ENCODE measurements around the gene TRIP11.

TRIP11 gene

DNA sequence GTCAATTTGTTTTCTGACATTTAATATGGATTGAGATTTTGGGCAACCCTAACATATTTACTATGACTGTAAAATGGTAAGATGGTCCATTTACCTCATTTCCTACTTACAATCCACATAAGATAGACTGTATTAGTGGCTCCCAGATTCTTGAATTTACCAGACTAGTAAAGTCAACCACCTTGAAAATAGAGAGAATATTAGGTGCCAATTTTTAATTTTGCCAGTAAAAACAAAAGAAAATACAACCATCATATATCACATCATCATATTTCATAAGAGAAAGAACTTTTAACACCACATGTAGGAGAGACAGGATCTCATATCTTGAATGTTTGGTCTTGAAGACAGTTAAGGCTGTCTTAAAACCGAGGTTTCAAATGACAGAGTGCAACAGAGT is 84.7 kb downstream of the TRIP11 start:
- DNase-seq (ENCODE audit: low spot score): no peak

DNA sequence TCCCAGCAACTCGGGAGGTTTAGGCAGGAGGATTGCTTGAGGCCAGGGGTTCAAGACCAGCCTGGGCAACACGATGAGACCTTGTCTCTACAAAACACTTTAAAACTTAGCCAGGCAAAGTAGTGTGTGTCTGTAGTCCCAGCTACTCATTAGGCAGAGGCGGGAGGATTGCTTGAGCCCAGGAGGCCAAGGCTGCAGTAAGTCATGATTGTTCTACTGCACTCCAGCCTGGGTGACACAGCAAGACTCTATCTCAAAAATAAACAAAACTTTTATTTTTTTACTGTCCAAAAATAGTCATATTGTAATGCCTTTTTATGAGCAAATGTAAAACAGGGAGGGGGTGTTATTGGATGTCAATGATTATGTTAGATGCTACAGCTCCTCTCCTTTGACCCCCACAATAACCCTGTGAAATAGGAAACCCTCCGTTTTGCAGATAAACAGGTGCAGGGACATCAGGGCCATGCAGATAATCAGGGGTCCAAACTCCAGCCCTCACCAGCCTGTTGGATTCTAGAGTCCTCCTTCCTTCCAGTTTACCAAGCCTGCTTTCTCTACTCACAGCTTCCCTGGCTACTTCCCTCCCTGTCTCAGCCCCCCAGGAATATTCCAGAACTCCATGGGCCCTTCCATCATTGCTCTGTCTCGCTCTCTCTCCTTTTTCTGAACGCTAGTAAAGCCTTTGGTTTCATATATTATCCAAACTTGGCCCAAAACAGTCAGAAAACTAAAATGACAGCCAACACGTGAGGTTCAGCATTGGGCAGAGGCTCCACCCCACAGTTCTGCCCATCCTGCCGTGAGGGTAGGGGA is 86.5 kb downstream of the TRIP11 start:
- no peak for DNase-seq (ENCODE audit: low spot score)

DNA sequence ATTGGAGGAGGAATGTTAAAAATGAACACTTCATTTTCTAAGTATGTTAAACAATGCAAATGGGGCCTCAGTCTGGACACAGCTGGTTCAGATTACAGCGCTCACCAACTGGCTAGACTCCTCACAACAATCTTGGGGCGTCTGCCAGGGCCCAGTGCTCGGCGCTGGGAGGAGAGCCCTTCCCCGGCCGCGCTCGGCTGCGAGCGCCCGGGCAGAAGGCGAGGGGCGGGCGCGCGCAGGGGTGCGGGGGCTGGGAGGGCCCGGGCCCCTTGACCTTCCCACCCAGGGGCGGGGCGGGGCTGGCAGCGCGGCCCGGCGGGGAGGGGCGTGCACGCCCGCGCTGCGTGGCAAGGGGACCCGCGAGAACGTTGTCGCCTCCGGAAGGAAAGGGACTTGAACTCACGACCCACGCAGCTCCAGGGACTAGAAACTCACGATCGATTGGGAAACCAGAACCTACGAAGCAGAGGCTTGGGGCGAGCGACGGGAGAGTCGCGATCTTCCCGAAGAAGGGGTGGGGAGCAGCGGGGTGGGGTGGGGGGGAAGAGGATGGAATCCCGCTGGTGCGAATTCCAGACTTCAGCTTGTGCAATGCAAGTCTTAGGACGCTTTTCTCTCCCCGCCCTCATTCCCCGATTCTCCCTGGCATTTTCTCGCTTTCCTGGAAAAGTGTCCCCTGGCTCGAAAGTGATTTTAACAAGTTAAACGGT is 92.2 kb downstream of the TRIP11 start, which contains the start of gene FBLN5:
FBLN5 (minus strand) TSS at position 220 of the 710 bp plus-strand sequence. CDS start 465 bp downstream, outside the sequence.
- DNase-seq (ENCODE audit: low spot score): no peak

DNA sequence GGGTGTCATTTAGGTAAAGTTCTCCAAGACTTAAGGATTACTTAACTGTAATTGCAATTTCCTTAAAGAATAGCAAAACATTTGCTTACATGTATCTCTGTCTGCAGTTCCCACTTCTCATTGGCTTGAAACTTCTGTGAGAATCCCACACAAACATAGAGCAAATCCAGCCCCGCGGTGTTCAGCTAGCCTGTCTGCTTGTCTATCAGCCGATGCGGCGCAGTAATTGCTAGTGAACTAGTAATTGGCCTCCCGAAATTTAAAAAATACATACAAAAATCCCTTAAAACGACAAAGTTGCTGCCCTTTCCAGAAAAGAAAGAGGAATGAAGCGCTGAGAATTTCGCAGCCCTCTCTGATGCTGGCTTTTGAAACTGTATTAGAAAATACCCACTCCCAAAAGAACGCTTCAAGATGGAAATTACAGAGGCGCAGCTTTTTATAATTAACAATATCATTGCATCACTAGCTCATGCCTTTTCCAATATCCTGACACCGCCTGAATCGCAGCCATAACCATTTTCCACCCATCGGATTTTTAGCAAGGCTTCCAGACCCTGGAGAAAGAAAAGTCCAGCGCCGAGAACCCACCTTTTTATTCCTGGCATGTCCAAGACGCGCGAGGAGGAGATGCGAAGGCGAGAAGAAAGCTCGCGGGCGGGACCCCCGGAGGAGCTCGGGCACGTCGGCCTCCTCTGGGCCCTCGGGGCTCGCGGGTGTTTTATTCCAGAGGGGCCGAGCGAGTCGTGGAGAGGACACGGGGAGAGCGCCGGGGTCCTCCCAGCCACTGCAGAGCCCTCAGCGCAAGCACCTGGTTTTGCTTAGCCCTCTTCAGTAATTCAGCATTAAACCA is 93.0 kb downstream of the TRIP11 start:
- DNase-seq (ENCODE audit: low spot score): no peak

DNA sequence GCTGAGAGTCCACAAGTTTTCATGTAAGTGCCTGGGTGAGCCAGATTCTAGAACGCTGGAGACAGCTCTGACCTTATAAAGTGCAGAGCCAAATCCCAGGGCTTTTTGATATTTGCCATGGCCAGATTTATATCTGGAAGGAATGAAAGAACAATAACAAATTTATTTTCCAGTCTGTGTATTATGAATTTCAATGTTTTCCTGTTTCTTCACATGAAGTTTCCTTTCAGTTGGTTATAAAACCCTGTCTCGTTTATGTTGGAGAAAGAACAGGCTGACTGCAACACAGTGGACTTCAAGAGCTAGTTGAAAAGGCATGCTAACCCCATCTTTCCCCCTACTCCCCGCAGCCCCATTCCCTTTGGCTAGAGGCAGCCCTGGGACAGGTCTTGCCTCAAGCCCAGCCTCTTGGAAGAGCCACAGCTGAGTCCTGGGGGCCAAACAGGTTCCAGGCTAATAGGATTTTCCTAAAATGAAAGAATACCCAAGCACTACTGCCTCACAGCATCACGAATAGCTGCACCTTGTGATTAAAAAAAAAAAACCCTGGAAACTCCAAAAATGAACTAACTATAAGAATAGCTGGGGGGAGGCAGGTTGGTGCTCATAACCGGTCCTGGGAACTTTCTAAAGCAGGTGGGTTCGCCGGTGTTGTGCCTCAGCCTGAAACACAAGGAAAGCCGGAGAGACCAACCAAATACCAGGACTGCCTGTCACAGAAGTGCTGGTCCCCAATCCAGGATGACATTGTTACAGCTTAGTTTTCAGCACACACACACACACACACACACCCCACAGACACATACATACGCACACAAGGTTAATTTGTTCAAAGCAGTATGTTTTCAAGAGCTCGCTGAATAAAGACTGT is 93.9 kb downstream of the TRIP11 start:
- no peak for DNase-seq (ENCODE audit: low spot score)

DNA sequence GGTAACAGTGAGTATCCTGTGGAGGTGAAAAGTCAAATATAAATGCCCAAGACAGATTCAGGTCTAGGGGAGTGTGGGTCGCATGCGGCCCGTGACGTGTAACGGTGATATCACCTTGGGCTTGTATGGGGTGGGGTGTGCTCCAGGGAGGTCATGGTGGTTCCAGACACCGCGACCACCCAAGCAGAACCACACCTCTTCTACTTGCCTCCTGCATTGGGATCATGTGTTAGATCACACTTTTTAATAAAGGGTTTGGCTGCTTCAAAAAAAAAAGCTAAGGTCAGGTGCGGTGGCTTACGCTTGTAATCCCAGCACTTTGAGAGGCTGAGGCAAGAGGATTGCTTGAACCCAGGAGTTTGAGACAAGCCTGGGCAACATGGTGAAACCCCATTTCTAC is 96.9 kb downstream of the TRIP11 start:
- DNase-seq (ENCODE audit: low spot score): no peak

DNA sequence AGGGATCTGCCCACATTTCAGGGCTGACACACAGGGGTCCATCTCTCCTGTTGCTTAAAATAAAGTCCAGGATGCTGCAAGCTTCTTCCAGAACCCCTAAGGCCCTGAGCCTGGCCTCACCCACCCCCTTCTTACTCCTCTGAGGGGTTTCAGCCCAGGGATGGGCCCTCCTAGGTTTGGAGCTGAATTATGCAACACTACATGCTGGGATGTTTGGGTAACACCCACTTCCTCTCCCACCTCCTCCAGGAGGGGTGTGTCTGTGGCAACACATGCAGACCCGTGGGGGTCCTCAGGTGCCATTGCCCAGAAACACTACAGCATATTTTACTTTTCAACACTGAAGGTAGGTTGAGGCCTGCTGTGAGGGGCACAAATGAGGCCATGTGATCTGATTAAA is 97.7 kb downstream of the TRIP11 start:
- no peak for DNase-seq (ENCODE audit: low spot score)

DNA sequence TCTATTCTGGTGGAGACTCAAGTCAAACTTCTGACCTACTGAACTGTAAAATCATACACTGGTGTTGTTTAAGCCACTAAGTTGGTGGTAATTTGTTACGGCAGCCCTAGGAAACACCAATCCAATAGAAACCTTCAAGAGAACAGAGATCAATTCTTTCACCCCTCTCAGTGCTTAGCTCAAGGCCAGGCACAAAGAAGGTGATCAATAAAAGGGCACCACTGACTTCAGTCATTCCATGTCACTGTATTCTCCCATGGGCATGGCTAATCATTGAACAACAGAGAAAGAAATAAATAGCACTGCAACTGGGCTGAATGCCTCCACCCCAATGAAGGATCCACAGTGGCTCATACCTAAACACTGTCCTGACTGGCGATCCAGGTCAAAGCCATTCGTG is 99.7 kb downstream of the TRIP11 start:
- no peak for DNase-seq (ENCODE audit: low spot score)

DNA sequence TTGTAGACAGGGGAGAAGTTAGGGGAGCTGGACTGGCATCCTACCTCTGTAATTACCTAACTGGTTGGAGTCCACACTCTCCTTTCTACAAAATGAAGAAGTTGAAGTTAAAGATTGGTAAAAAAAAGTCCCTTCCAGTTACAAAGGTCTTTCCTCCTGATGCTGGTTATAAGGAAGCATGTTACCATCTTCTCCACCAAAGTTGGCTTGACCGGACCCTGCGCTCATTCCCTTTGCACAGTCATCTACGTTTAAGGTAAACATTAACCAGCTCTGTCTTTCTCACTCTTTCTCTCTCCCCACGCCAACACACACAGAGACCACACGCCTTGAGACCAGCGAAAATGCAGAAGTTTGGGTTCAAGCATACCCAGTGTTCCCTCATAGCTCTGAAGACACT is 104.3 kb downstream of the TRIP11 start:
- DNase-seq (ENCODE audit: low spot score): no peak

DNA sequence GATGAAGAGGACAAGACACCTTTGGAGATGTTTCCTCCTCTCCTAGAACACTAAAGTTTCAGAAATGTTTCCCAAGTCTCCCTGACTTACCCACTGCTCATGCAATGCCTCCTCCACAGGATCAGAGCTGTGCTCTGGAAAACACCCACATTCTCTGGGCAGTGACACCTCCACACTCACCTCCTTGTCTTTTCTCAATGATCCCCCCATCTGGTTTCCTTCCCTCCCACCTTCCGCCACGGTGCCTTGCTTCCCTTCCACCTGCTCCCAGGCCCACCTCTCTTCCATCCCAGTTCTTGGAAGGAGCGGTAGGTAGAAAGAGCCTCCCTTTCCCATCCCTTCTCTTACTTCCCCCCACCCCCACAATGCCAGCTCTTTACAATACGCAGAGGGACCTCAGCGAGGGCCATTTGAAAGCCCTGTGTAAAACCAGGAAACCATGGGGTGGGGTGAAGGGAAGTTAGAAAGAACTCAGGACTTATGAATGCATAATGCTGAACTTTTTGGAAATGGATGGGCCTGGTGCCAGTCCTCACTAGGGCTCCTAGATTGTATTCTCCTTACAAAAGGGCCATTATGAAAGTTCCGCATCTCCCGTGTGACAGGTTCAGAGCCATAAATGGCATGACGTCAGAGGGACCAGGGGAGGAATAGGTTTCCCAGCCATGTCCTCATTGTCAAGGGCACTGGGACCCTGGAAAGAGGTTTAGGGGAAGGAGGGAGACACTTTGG is 105.1 kb downstream of the TRIP11 start:
- no peak for DNase-seq (ENCODE audit: low spot score)

DNA sequence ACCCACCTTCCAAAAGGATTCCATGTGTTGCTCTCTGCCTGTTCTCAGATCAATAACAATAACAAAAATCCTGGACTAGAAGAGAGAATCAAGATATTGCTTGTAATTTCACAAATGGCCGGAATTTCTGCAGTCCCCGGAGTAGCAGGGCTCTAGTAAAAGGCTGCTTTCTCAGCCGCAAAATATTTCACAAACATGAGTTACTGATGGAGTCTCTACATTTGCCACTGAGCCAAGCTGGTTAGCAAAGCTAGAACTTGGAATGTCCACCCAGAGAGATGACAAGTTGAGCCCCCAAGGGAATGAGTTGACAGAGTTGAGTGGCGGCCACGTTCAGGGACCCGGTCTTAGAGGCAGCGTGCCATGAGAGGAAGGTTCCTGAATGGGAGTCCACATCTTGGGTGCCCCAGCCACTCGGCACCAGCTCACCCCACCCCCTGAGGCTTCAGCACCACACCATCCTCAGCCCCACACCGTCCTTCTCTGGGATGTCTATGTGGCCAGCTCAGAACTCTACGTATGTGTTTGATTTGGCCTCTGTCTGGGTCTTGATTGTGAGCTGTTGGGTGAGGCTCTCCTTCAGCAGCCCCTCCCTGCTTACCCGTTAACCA is 108.3 kb downstream of the TRIP11 start:
- no peak for DNase-seq (ENCODE audit: low spot score)

DNA sequence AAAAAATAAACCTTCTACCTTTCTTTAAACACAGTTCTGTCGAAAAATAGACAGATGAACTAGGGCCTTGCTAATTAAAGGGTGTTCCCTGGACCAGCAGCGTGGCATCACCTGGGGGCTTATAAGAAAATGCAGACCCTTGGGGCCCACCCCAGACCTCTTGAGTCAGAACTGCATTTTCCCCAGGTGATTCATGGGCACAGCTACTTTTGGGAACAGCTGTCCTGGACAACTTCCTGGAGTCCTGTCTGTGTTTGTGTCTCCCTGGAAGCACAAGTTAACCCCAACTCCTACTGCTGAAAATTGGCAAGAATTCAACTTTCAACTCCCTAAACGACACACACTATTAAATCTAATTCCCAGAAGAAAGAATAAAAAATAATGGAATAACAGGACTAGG is 110.2 kb downstream of the TRIP11 start:
- DNase-seq (ENCODE audit: low spot score): no peak

DNA sequence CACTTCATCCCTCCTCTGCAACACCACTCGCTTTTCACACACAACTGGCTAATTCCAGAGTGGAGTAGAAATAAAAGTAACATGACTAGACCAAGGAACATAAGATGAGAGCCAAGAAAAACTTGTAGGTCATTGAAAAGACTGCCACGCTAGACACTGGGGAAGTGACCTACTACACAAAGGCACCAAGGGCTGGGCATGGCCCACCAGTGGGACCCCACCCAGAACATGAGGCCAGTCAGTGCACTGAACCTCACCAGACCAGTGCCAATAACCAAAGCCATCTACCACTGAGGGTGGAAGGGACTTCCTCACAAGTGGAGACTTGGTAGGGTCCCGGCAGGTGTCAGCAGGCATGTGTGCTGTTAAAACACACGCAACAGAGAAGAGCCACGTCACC is 112.1 kb downstream of the TRIP11 start:
- no peak for DNase-seq (ENCODE audit: low spot score)

DNA sequence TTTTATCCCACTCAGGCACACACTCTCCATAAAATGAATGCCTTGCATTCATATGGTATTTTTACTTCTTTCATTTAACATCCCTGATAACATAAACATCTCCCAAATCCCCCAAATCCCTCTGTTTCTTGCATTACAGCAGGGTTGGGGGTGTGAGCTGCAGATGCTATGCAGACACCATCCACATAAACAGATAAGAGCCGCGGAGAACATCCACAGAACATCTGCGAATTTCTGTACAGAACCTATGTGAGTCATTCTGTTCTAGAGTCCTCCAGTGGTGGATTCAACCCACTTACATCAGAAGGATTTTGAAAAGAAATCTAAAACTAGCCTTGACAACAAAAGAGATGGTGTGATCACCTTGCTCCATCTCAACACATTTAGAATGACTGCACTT is 112.7 kb downstream of the TRIP11 start:
- DNase-seq (ENCODE audit: low spot score): no peak

DNA sequence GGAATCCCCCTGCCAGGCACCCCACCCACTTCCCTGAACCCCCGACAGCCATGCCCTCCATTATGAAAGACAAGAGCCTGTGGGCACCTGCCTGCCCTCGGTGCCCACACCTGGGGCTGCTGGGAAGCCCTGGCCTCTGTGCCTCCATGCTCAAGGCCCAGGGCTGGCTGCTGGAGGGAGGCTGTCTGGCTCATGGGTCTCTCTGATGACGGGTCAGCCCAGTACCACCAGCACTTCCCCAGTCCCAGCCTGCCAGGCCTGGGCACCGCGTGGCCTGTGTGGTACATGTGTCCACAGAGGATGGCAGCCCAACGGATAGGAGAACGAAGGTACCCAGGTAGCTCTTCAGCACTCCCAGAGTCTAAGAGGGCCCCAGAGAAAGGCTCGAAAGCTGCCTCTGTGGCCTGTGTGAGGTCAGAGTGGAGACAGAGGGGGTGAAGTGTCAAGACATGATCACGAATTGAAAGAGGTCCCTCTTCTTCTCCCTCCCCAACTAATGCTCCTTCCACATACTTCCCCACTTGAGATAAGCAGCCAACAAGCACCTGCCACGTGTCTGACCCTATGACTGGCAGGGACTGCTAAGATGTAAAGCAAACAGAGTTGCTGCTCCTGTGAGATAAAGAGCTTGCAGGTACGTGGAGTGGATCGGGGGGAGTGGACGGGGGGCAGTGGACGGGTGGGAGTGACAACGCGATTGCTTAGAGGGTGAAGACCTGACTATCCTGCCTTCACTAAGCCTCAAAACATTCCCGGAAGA is 113.5 kb downstream of the TRIP11 start:
- no peak for DNase-seq (ENCODE audit: low spot score)

DNA sequence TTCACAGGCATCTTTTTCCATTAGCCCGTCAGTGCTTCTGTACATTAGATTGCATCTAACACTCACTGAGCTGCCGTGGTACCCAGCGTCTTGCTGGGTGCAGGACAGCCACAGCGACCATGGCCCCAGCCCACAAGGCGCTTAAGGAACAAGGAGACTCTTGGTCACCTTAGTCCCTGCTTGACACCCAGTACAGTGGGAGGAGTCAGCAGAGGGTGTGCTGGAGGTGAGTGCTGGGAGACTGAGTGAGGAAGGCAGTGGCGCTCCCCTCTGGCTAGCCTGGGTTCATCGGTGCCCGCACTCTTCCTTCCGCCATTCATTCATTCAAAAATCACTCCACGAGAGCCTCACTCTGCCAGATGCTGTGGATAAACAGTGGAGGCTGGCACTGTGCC is 114.1 kb downstream of the TRIP11 start:
- DNase-seq (ENCODE audit: low spot score): no peak

DNA sequence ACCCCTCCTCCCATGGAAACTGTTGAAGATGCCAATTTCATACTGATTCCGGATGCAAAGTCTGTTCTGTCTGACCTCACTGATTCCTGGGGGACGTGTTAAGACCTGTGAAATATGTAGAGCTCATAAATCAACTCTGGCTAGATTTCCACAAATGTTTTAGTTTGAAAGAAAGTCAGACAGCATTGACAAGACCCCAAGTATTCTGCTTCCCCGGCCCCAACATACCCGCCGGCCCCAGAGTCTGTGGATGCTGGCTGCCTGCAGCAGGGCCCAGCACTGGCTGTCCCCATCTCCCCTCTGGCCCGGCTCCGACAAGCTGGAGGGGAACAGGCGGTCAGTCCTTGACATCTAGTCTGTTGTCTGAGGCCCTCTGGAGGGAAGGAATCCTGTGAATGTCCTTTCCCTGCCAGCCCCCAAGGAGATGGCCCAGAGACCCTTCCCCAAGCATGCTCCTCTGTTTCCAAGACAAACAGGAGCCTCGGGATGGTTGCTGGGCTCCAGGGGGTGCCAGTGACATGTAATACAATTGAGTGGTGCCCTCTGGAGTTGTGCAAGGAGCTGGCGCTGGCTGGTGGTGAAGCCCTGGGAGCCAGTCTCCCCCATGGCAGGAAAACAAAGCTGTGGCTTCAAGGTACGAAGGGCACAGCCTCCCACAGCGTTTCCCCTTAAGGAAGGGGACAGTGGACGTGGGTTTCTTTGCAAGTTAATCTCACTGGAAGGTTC is 114.7 kb downstream of the TRIP11 start:
- DNase-seq (ENCODE audit: low spot score): no peak

DNA sequence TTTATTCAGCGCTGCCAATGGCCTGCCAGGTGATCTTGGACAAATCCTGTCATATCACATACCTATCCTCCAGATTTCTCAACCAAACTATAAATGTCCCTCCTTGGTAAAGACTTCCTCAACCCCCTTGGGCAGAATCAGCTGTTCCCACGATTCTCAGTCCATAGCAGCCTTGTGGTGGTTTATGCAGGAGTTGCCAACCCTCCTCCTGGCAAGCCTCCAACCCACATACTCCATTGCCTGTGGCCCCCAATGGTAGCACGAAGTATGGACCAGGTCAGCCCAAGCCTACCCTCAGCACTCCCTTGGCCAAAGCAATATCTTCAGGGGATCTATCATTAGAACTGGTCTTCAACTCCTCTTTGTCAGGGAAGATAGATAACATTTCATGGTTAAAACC is 119.3 kb downstream of the TRIP11 start:
- DNase-seq (ENCODE audit: low spot score): no peak

DNA sequence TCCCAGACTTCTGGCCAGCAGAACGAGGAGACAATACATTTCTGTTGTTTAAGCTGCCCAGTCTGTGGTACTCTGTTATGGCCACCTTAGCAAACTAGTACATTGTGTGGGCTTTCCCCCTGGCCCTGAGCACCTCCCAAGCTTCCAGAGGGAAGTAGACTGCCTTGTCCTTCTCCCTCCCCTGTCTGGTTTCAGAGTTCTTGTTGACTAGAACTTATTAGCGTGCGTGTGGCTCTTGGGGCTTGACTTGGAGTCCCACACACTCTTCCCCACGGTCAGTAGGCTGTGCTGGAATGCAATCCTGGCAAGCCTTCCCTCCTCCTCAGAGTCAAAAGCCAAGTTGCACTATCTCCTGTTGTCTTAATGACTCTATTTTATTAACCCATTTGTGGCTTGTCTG is 120.0 kb downstream of the TRIP11 start:
- DNase-seq (ENCODE audit: low spot score): no peak

Data from Ammon's horn (tissue), 1 donor.